Measurements from ENCODE around the gene SNX3.

Gene SNX3

GRCh38 chr6:108187519-108187918, 73.3 kb downstream of the SNX3 start:
- ChIA-PET POLR2A (ENCODE audit: low non-redundant PET) (no interaction called here), CTCF (interaction anchor here (0.5 kb wide), 1 partner anchor 10 kb away, joined by 3 read pairs; no protein-coding TSS in a partner anchor)
- H3K27ac ChIP-seq: no peak overlapping the region
- no peak for DNase-seq (ENCODE audit: low spot score)
- no peak for TF ChIP-seq CTCF (conservative IDR thresholded peaks at IDR 0.05; ENCODE audit: low read depth)

GRCh38 chr6:108186226-108186625, 74.6 kb downstream of the SNX3 start:
- POLR2A ChIA-PET (ENCODE audit: low non-redundant PET): no interaction called here
- no peak overlapping the region for H3K27ac ChIP-seq
- CTCF ChIA-PET: no interaction called here
- no peak for TF ChIP-seq CTCF (conservative IDR thresholded peaks at IDR 0.05; ENCODE audit: low read depth)
- DNase-seq (ENCODE audit: low spot score): no peak

GRCh38 chr6:108180776-108181175, 80.1 kb downstream of the SNX3 start:
- ChIA-PET CTCF (no interaction called here), POLR2A (ENCODE audit: low non-redundant PET) (no interaction called here)
- no peak overlapping the region for H3K27ac ChIP-seq
- DNase-seq (ENCODE audit: low spot score): no peak
- TF ChIP-seq CTCF (conservative IDR thresholded peaks at IDR 0.05; ENCODE audit: low read depth): no peak

GRCh38 chr6:108180266-108180665, 80.6 kb downstream of the SNX3 start:
- ChIA-PET POLR2A (ENCODE audit: low non-redundant PET) (no interaction called here), CTCF (interaction anchor here (0.7 kb wide), 1 partner anchor 222 kb away, joined by 3 read pairs; no protein-coding TSS in a partner anchor)
- no peak overlapping the region for H3K27ac ChIP-seq
- no peak for TF ChIP-seq CTCF (conservative IDR thresholded peaks at IDR 0.05; ENCODE audit: low read depth)
- no peak for DNase-seq (ENCODE audit: low spot score)

- POLR2A ChIA-PET (ENCODE audit: low non-redundant PET): no interaction called here
- CTCF ChIA-PET: interaction anchor here (0.7 kb wide), 1 partner anchor 223 kb away, joined by 3 read pairs; no protein-coding TSS in a partner anchor
- no peak for DNase-seq (ENCODE audit: low spot score)
- no peak overlapping the region for H3K27ac ChIP-seq
- TF ChIP-seq CTCF (conservative IDR thresholded peaks at IDR 0.05; ENCODE audit: low read depth): no peak
Measured at GRCh38 chr6:108179741-108180140, 81.1 kb downstream of the SNX3 start.

GRCh38 chr6:108176281-108177089, 84.4 kb downstream of the SNX3 start:
- ChIA-PET CTCF (no interaction called here), POLR2A (ENCODE audit: low non-redundant PET) (no interaction called here)
- no peak for TF ChIP-seq CTCF (conservative IDR thresholded peaks at IDR 0.05; ENCODE audit: low read depth)
- no peak for DNase-seq (ENCODE audit: low spot score)
- no peak overlapping the region for H3K27ac ChIP-seq
